Measurements from ENCODE around the gene LAMA1. TPM values are rescaled to one million over a fixed set of nuclear protein-coding genes. Genes with fewer than 3 reads are reported as not detected.

LAMA1 gene
- total RNA-seq, 1 donor from 2014 or later, result not detected

- no peak for DNase-seq (ENCODE audit: low spot score in 2 of 2)
- Histone ChIP-seq H3K9me3 (no peaks in the 10 kb centered on the region), H3K27me3 (no peaks in the 10 kb centered on the region), H3K4me1 (no peaks in the 10 kb centered on the region), H3K4me3 (no peak overlapping the region), H3K27ac (no peak overlapping the region), H3K36me3 (no peaks in the 10 kb centered on the region)
- intact Hi-C loops (cut with DNase I), result loop anchor here (10.0 kb wide), 1 partner anchor 50 kb away; the partner anchor contains the start of gene LAMA1
- TF ChIP-seq, protein P1, sequence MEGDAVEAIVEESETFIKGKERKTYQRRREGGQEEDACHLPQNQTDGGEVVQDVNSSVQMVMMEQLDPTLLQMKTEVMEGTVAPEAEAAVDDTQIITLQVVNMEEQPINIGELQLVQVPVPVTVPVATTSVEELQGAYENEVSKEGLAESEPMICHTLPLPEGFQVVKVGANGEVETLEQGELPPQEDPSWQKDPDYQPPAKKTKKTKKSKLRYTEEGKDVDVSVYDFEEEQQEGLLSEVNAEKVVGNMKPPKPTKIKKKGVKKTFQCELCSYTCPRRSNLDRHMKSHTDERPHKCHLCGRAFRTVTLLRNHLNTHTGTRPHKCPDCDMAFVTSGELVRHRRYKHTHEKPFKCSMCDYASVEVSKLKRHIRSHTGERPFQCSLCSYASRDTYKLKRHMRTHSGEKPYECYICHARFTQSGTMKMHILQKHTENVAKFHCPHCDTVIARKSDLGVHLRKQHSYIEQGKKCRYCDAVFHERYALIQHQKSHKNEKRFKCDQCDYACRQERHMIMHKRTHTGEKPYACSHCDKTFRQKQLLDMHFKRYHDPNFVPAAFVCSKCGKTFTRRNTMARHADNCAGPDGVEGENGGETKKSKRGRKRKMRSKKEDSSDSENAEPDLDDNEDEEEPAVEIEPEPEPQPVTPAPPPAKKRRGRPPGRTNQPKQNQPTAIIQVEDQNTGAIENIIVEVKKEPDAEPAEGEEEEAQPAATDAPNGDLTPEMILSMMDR (IDR thresholded peaks at IDR 0.05), result no peak
Observed at GRCh38 chr18:7064346-7064745, 53.3 kb downstream of the LAMA1 start.

DNA sequence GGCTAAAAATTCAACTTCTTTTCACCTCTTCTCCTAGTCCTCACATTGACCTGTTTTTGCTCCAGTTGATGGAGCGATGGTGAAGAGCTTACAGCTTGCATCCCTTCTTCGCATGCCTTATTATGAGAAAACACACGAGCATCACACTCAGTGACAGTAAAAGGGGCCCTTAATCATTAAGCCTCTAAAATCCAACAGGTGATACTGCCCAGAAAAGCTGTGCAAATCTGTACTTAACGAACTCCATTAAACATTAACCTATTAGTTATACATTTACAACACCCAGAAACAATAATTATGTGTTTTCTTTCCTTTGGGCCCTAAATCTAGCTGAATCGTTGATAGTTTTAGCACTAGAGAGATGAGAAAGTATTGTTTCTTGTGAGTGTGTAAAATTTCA lies 54.8 kb downstream of the LAMA1 start:
- Histone ChIP-seq H3K27me3 (no peaks in the 10 kb centered on the region), H3K9me3 (no peaks in the 10 kb centered on the region), H3K4me1 (no peaks in the 10 kb centered on the region), H3K27ac (no peak overlapping the region), H3K36me3 (no peaks in the 10 kb centered on the region), H3K4me3 (no peak overlapping the region)
- no peak for DNase-seq (ENCODE audit: low spot score in 2 of 2)
- intact Hi-C loops (cut with DNase I), result loop anchor here (10.0 kb wide), 1 partner anchor 52 kb away; the partner anchor contains the start of gene LAMA1
- TF ChIP-seq, protein P1 (IDR thresholded peaks at IDR 0.05), result no peak

- intact Hi-C loops (cut with DNase I), result loop anchor here (10.0 kb wide), 1 partner anchor 53 kb away; the partner anchor contains the start of gene LAMA1
- Histone ChIP-seq H3K36me3 (no peaks in the 10 kb centered on the region), H3K4me1 (no peaks in the 10 kb centered on the region), H3K4me3 (no peak overlapping the region), H3K27me3 (no peaks in the 10 kb centered on the region), H3K9me3 (no peaks in the 10 kb centered on the region), H3K27ac (no peak overlapping the region)
- DNase-seq (ENCODE audit: low spot score in 2 of 2), result no peak
- TF ChIP-seq, protein P1 (IDR thresholded peaks at IDR 0.05), result no peak
Observed at GRCh38 chr18:7062236-7062635, 55.4 kb downstream of the LAMA1 start.

- intact Hi-C loops (cut with DNase I), result no loop called here
Observed at GRCh38 chr18:7059276-7059675, 58.3 kb downstream of the LAMA1 start.

GRCh38 chr18:7056026-7056425 lies 61.6 kb downstream of the LAMA1 start:
- H3K4me1 ChIP-seq, result no peaks in the 10 kb centered on the region
- no peaks in the 10 kb centered on the region for H3K36me3 ChIP-seq
- no peaks in the 10 kb centered on the region for H3K27me3 ChIP-seq
- no peak overlapping the region for H3K4me3 ChIP-seq
- no peak overlapping the region for H3K27ac ChIP-seq
- no peaks in the 10 kb centered on the region for H3K9me3 ChIP-seq
- TF ChIP-seq, protein P1 (IDR thresholded peaks at IDR 0.05), result no peak
- intact Hi-C loops (cut with DNase I), result no loop called here
- DNase-seq (ENCODE audit: low spot score in 2 of 2), result no peak

More at GRCh38 chr18:7059276-7059675, 58.3 kb downstream of the LAMA1 start:
- Histone ChIP-seq H3K27ac (no peak overlapping the region), H3K4me1 (no peaks in the 10 kb centered on the region), H3K27me3 (no peaks in the 10 kb centered on the region), H3K9me3 (no peaks in the 10 kb centered on the region), H3K4me3 (no peak overlapping the region), H3K36me3 (no peaks in the 10 kb centered on the region)
- no peak for DNase-seq (ENCODE audit: low spot score in 2 of 2)
- TF ChIP-seq, protein P1 (IDR thresholded peaks at IDR 0.05), result no peak

GRCh38 chr18:7049951-7050350 lies 67.6 kb downstream of the LAMA1 start:
- no peaks in the 10 kb centered on the region for H3K27me3 ChIP-seq
- no peak overlapping the region for H3K4me3 ChIP-seq
- DNase-seq (ENCODE audit: low spot score in 2 of 2), result no peak
- no peak overlapping the region for H3K27ac ChIP-seq
- no peaks in the 10 kb centered on the region for H3K4me1 ChIP-seq
- TF ChIP-seq, protein P1 (IDR thresholded peaks at IDR 0.05), result no peak
- intact Hi-C loops (cut with DNase I), result loop anchor here (10.0 kb wide), 1 partner anchor 55 kb away; no protein-coding TSS in a partner anchor
- no peaks in the 10 kb centered on the region for H3K36me3 ChIP-seq
- H3K9me3 ChIP-seq, result no peaks in the 10 kb centered on the region

All from ascending aorta (tissue), 2 donors.